GF-D8 (cell line): ENCODE results near the gene BMERB1.
"Not testable (repeated sequence)": the region's sequence is repeated elsewhere in the genome, so short reads cannot be mapped to it uniquely, and the experiment has no call there.

Source experiments
- DNase-seq: peaks from one replicate; lab custom pipeline; 2025; lab: John Stamatoyannopoulos, UW

The BMERB1 gene

GRCh38 chr16:15461376-15461775 is 27.0 kb downstream of the BMERB1 start:
- no peak for DNase-seq

DNA sequence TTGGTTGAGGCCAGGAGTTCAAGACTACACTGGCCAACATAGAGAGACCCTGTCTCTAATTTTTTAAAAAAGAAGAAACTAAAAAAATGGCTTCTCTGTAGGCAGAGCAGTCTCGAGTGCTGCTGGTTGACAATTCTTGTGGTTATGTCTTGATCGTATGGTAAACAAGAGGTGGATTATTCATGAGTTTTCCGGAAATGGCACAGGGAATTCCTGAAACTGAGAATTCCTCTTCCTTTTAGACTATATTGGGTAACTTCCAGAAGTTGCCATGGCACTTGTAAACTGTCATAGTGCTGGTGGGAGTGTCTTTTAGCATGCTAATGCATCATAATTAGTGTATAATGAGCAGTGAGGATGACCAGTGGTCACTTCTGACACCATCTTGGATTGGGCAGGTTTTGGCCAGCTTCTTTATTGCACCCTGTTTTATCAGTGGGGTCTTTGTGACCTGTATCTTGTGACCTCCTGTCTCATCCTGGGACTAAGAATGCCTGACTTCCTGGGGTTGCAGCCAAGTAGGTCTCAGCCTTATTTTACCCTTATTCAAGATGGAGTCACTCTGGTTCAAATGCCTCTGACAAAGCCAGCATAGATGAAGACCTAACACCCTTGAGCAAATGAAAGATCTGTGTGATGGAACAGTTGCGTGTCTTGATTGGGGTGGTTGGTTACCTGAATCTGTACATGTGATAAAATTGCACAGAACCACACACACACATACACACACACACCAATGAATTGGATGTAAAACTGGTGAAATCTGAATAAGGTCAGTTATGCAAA is 30.2 kb downstream of the BMERB1 start:
- no peak for DNase-seq

DNA sequence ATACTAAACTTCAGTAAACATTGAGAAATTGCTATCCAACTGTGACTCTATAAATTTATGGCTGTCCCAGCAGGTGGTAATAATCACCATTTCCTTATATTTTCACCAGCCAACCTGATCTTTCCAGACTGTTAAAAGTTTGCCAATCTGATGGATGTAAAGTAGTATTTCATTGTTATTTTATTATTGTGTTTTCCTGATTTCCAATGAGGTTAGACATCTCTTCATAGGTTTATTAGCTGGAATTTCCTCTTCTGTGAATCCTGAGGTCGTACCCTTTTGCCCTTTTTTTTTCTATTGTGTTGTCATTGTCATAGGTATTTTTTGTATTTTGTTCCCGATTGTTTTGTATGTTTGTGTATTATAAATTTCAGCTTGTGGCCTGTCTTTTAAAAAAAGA is 31.7 kb downstream of the BMERB1 start:
- no peak for DNase-seq

DNA sequence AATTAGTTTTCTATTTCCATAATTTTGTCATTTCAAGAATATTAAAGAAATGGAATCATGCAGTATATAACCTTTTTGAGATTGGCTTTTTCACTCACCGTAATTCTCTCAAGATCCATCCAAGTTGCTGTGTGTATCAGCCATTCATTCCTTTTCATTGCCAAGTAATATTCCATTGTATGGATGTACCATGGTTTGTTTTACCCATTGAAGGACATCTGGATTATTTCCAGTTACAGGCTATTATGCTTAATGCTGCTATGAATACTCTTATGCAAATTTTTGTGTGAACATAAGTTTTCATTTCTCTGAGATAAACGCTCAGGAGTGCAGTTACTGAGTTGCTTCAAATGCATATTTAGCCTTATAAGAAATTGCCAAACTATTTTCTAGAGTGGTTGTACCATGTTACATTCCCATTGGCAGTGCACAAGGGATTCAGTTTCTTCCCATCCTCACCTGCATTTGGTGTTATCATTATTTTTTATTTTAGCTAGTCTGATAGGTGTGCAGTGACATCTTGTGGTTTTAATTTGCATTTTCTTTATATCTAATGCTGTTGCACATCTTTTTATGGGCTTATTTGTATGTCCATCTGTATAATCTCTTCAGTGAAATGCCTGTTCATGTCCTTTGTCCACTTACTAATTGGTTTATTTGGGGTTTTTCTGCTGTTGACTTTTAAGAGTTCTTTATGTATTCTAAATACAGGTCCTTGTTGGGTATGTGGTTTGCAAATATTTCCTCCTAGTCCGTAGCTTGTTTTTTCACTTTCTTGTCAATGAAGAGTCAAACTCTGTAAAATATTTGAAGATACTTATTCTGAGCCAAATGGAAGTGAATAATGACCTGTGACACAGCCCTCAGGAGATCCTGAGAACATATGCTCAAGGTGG is 32.7 kb downstream of the BMERB1 start:
- no peak for DNase-seq

- DNase-seq = not testable (repeated sequence)
These were observed 42.6 kb downstream of the BMERB1 start for GRCh38 chr16:15476971-15477370.

DNA sequence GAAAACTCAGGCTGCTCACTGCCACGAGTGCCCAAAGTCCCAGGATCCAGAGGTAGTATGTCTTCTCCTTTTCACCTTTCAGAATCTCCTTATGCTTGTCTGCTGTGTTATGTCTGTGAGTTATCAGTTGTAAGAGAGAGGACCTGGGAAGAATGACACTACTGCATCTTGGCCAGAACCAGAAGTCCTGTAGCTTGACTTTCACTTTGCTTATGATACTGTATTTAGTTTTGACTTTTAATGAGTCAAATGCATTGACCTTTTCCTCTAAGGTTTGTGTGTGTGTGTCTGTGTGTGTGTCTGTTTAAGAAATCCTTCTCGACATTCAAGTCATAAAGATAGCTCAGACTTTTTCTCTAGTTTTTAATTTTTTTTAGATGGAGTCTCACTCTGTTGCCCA is 43.4 kb downstream of the BMERB1 start:
- DNase-seq = no peak

GRCh38 chr16:15482068-15482747 is 47.8 kb downstream of the BMERB1 start:
- no peak for DNase-seq

DNA sequence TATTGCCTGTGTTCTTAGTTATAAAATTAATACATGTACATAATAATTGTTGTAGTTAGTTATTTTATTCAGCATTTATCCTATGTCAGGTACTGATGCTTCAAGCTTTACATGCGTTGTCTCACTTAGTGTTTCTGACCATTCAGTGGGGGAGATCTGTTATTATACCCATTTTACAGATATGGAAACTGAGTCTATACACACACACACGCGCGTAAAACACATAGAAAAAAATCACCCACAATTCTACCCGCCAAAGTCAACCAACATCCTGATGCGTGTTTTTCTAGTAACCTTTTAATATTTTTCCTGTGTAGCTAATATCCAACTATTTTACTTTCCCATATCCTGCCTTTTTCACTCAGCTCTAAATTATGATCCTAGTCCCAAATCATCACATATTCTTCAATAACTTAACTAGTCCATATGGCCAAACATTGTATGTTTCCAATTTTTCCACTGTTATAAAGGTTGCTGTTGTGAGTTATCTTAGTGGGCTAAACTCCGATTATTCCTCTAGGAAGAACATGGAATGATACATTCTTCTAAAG is 48.4 kb downstream of the BMERB1 start:
- no peak for DNase-seq

DNA sequence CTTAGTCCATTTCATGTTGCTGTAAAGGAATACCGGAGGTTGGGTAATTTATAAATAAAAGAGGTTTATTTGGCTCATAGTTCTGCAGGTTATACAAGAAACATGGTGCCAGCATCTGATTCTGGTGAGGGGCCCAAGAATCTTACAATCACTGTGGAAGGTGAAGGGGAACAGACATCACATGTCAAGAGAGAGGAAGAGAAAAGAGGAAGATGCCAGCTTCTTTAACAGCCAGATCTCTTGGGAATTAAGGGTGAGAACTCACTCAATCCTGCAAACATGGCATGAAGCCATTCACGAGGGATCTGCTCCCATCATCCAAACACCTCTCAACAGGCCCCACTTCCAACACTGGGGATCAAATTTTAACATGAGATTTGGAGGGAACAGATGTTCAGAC is 49.5 kb downstream of the BMERB1 start:
- DNase-seq = peak; percentile 4

DNA sequence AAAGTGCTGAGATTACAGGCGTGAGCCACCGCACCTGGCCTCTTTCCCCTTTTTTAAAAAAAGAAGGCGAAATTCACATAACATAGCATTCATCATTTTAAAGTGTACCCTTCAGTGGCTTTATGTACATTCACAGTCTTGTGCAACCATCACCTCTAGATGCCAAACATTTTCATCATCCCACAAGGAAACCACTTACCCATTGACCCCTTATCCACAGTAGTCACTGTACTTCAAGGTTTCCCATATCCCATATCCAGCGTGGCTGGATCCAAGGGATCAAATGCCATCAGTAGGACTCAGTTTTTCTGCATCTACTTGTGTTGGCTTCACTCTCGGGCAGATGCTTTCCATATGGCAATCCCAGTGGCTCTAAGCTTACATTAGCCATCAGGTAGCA is 50.3 kb downstream of the BMERB1 start:
- no peak for DNase-seq

- no peak for DNase-seq
These were observed 50.8 kb downstream of the BMERB1 start for GRCh38 chr16:15485175-15485574.

DNA sequence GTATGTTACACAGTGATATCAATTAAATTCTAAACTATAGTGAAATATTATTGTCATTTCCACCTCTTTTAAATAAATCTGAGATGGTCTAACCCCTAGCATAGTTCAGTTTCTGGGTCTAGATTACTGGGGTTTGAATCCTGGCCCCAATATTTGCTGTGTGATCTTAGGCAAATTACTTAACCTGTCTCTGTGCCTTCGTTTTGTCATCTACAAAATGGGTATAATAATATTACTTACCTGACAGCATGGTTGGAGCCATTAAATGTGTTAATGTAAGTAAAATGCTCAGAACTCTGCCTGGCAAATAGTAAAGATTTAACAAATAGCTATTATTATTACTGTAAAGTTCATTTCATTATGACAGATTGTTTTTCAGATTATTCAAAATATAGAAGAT is 52.3 kb downstream of the BMERB1 start:
- DNase-seq = no peak

DNA sequence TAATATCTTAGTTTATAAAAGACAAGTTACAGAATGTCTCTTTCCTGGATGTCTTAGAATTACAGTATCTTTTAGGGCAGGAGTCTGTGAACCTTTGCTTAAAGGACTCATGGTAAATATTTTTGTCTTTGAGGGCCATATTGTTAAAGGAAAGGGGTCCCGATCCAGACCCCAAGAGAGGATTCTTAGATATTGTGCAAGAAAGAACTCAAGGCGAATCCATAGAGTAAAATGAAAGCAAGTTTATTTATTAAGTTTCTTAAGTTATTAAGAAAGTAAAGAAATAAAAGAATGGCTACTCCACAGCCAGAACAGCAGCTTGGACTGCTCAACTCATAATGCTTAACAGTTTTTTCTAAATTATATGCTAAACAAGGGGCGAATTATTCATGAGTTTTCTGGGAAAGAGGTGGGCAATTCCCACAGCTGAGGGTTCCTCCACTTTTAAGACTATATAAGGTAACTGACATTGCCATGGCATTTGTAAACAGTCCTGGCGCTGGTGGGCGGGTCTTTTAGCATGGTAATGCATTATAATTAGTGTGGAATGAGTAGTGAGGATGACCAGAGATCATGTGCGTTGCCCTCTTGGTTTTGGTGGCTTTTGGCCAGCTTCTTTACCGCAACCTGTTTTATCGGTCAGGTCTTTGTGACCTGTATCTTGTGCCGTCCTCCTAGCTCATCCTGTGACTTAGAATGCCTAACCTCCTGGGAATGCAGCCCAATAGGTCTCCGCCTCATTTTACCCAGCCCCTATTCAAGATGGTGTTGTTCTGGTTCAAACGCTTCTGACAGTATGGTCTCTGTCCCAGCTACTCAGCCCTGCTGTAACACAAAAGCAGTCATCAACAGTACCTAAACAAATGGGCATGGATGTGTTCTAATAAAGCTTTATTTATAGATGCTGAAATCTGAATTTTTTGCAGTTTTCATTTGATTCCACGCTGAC is 53.2 kb downstream of the BMERB1 start:
- DNase-seq = no peak

DNA sequence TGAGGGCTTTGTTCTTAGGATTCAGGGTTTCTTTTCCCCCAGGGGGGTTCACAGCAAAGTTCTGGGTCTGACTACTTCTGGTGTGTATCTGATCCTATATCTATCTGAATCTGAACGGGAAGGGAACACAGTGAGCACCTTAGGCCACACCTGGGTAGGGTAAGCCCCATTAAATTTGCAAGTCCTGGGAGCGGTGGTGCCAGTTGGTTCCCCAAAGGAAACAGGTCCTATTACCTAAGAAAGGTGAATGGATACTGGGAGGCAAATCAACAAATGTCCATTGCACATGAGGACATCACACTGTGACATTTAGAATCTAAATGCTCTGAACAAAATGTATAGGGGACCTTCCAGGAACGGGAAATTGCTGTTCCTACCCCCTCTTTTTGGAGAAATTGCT is 54.6 kb downstream of the BMERB1 start:
- no peak for DNase-seq

- no peak for DNase-seq
These were observed 55.8 kb downstream of the BMERB1 start for GRCh38 chr16:15490123-15490711.

DNA sequence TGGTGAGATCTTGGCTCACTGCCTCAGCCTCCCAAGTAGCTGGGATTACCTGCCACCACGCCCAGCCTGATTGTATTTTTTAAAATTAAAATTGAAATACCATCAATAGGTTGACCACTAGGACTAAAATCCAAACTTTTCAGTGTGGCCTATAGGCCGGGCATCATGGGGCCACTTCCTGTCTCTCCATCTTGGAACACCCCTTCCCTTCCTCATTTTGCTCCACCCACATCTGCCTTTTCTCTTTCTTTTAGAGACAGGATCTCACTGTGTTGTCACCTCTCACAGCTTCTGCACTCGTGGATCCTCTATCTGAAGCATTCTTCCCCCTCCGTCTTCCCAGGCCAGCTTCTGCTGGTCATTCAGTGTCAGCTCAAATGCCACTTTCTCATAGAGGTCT is 57.0 kb downstream of the BMERB1 start:
- no peak for DNase-seq

- DNase-seq = no peak
These were observed 57.8 kb downstream of the BMERB1 start for GRCh38 chr16:15492091-15492740.

DNA sequence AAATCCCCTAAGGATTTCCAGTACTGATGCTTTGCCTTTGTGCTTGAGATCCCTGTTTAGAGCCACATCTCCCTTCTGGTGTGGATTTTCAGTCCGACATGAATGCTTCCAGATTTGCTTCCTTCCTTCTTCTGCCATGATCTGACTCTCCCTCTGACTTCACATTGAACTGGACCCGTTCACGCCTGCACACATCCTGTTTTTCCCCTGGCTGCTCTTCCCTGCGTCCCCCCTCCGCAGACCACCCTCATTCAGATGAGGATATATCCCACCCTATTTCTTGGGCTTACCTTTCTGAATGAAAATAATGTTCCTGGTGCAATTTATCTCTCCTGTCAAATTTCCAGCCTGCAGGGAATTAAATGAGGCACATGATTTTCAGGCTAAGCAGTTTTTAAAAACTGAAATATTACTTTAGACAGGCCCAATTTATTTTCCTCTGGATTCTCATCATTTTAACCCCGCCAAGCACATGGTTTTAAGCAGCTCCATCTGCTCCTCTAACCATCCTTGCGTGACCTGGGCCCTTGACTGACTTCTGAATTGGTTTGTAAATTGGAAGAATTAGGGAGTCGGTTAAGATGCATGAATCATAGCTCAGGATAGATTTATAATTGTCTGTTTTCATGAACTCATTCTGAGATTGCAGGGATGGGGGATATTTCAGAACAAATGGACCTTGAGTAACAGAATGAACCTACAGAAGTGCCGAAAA is 59.2 kb downstream of the BMERB1 start:
- no peak for DNase-seq

- no peak for DNase-seq
These were observed 59.8 kb downstream of the BMERB1 start for GRCh38 chr16:15494236-15494635.

GRCh38 chr16:15495898-15496297 is 61.5 kb downstream of the BMERB1 start:
- no peak for DNase-seq
